ENCODE results near the gene NEMP1.
A peak's percentile ranks its signal among the peaks of the same experiment; 100 is the strongest.

The NEMP1 gene

GRCh38 chr12:57107456-57108155 is 29.0 kb upstream of the NEMP1 start:
- no peak for DNase-seq (ENCODE audit: low read depth in 2 of 3, low spot score in 2 of 3)

GRCh38 chr12:57106021-57106708 is 27.6 kb upstream of the NEMP1 start:
- no peak for DNase-seq (ENCODE audit: low read depth in 2 of 3, low spot score in 2 of 3)

GRCh38 chr12:57105011-57105753 is 26.6 kb upstream of the NEMP1 start:
- DNase-seq (ENCODE audit: low read depth in 2 of 3, low spot score in 2 of 3): no peak

DNA sequence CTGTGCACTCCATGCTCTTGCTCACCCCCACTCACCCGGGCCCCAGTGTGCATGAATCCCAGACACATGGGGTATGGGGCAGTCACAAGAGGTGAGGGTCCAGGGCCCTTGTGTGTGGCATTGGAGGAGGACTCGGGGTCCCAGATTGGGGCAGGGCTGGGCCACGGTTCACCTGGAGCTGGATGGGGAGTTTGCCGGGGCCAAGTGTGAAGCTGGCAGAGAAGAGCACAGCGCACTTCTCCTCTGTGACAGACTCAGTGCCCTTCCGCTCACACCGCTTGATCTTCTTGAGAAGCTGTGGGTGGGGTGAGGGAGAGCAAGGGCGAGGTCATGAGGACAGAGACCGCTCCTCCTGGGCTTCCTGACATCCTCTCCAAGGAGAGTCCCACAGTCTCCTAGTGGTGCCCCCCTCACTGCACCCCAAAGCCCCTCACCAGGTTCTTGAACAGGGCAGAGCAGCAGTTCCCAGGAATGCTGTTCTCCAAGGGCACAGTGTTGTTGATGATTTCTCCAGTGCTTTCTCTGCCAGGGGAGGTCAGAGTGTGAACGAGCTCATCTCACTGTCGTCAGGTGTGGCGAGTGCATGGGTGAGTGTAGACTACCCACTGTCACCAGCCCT is 25.8 kb upstream of the NEMP1 start:
- no peak for DNase-seq (ENCODE audit: low read depth in 2 of 3, low spot score in 2 of 3)

- DNase-seq (ENCODE audit: low read depth in 2 of 3, low spot score in 2 of 3): no peak
These were observed 25.3 kb upstream of the NEMP1 start for GRCh38 chr12:57103856-57104255.

GRCh38 chr12:57101892-57102695 is 23.5 kb upstream of the NEMP1 start:
- no peak for DNase-seq (ENCODE audit: low read depth in 2 of 3, low spot score in 2 of 3)

DNA sequence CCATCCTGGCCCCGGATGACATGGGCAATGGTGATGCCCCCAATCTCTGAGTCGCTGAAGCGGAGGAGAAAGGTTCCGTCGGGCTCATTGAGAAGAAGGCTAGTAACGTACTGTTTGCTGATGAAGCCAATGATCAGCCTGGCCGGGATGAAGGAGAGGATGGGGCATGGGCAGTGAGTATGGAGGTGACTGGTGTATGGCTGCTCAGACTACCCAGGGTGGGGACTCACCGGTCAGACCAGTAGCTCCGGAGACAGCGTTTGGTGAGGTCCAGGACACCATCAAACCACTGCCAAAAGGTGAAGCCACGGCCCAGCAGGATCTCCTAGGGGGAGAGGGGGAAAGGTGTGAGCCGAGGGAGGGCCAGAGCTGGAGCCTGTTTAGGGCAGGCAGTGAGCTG is 21.2 kb upstream of the NEMP1 start:
- no peak for DNase-seq (ENCODE audit: low read depth in 2 of 3, low spot score in 2 of 3)

GRCh38 chr12:57099047-57099714 is 20.6 kb upstream of the NEMP1 start:
- DNase-seq (ENCODE audit: low read depth in 2 of 3, low spot score in 2 of 3): no peak

GRCh38 chr12:57098546-57098945 is 20.0 kb upstream of the NEMP1 start:
- DNase-seq (ENCODE audit: low read depth in 2 of 3, low spot score in 2 of 3): no peak

DNA sequence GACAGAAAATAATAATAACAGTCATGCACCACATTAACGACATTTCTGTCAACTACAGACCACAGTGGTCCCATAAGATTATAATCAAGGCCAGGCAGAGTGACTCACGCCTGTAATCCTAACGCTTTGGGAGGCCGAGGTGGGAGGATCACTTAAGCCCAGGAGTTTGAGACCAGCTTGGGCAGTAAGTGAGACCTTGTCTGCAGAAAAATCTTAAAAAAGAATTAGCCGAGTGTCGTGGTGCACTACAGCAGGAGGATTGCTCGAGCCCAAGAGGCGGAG is 18.9 kb upstream of the NEMP1 start:
- DNase-seq (ENCODE audit: low read depth in 2 of 3, low spot score in 2 of 3): no peak

DNA sequence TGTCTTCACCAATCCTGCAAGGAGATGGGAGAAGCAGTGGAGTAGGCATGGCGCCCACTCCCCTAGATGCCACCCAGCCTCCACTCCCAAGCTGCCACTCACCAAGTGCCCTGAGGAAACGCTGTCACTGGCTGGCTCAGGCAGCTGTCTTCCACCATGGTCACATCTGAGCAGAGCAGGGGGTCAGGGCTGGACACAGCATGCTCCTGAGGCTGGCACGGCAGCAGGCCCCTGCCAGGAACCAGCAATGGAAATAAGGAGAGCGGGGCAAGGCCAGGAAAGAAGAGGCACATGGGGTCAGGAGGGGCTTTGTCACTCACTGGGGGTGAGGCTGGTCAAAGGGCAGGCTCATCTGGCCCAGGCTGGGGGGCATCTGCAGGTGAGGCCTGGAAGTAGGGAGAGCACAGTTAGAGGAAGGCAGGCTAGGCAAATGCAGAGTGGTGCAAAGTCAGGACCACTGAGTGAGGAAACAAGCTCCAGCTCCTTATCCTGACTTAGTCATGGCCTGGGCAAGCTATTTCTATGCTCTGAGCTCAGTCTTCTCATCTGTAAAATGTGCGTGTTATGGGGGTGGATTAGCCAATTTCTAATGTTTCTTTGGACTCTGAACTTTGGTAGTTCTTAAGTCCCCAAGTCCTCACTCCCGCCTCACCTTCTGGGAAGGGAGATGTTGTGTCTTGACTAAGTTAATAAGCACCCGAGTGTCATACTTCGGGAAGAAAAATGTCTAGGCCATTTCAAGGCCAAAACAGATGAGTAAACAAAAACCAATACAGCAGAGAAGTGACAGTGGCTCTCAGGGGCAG is 18.4 kb upstream of the NEMP1 start:
- DNase-seq (ENCODE audit: low read depth in 2 of 3, low spot score in 2 of 3): no peak

DNA sequence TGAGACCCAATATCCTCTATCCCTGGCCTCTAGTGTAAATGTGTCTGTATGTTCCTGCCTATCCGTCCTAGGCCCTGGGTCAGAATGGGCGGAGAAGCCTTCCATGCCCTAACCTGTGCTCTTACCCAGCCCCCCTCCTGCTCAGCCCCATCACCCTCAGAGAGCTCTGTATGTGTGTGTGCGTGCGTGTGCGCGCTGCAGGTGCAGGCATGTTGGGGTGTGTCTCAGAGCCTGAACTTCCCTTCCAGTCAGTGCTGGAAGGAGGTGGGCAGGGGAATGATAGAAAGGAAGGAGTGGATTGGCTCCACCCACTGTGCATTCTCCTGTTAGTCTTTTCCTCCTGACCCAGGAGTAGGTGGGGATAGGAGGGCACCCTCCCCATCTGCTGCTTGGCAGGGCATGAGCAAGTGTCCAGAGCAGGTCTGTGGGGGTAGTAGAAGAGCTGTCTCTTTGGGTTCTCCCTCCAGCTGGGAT is 17.5 kb upstream of the NEMP1 start:
- no peak for DNase-seq (ENCODE audit: low read depth in 2 of 3, low spot score in 2 of 3)

DNA sequence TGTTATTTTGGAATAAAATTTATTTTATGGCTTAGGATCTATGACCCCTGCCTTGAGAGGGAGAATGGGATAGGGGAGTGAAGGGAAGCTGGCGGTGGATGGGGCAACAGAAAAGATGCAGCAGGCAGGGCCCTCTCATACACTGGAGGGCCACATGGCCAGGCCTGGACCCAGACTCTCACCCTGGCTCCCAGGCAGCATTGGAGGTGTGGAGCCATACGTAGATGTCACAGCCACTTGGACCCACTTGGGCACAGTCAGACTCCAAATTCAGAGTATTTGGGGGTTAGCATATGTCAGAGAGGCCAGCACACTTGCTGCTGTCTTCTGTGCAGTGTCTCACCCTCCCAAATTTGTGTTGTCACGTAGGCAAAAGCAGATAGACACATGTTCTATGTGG is 16.8 kb upstream of the NEMP1 start:
- no peak for DNase-seq (ENCODE audit: low read depth in 2 of 3, low spot score in 2 of 3)

DNA sequence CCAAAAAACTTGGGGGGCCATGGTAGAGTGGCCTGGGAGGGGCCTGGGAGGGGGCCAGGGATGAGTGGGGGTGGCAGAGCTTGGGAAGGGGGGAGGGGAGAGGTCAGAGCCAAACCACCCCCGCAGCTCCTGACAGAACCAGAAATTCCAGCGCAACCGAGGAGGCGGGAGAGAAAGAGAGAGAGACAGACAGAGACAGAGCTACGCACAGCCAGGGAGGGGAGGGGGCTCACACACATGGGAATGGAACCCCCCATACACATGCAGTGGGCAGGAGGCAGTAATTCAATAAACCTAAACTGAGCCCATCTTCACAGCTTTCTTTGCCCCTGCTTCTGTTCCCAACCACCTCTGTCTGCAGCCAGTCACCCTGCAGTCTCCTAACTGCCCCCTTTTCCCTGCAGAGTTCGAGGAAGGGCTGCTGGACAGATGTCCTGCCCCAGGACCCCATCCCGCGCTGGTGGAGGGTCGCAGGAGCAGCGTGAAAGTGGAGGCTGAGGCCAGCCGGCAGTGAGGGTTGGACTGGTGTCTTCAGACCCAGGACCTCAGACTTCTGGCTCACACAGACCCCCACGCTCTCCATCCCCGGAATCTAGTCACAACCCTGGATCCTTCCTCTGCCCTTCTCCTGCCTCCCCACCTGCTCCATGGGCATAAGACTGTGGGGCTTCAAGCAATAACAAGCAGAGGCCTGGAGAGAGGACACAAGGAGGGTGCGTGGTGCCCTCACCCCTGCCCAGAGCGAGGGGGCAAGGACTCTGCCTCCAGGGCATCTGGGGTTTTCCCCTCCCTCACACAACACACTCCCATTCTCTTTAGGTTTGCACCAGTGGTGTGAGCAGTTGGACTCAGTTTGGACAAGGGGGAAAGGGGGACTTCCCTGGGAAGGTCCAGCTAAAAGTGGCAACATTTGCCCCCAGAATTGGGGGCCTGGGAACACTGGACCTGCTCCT is 15.9 kb upstream of the NEMP1 start:
- no peak for DNase-seq (ENCODE audit: low read depth in 2 of 3, low spot score in 2 of 3)

- DNase-seq (ENCODE audit: low read depth in 2 of 3, low spot score in 2 of 3): peak in 1 of 3 experiments; percentile 57
These were observed 15.0 kb upstream of the NEMP1 start for GRCh38 chr12:57093415-57094207.

- no peak for DNase-seq (ENCODE audit: low read depth in 2 of 3, low spot score in 2 of 3)
These were observed 14.4 kb upstream of the NEMP1 start for GRCh38 chr12:57092876-57093414.

DNA sequence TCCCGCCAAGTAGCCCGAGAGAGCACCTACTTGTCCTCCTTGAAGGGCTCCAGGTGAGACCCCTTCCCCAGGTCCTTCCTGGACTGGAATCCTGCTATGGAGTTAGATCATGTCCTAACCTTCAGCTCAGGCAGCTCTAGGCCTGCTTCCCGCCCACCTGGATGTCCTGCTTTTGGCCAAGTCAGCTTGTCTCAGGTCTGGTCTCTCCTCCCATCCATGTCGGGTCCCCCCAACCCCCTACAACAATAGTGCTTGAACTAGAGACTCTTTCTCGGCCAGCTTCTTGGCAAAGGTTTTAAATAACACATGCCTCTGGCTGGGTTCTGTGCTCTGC is 13.9 kb upstream of the NEMP1 start:
- no peak for DNase-seq (ENCODE audit: low read depth in 2 of 3, low spot score in 2 of 3)
